Activated CD4-positive, alpha-beta T cell treated with anti-CD3 and anti-CD28 coated beads for 24 hours (primary cell): Measurements from ENCODE around the gene LYRM1.
"Not testable (repeated sequence)": the region's sequence is repeated elsewhere in the genome, so short reads cannot be mapped to it uniquely, and the experiment has no call there.

Experiments used
- DNase-seq, 2 donors: peaks; one replicate each; pipeline ENCODE4 v3.0.0-alpha.2; 2020; ENCODE audit warnings: low read depth in 2 of 2

Gene LYRM1

GRCh38 chr16:20973201-20973600 lies 72.6 kb downstream of the LYRM1 start:
- not testable (repeated sequence) for DNase-seq
